Common myeloid progenitor, CD34-positive (primary cell): Measurements from ENCODE around the gene SLC47A2.
"Not testable (repeated sequence)": the region's sequence is repeated elsewhere in the genome, so short reads cannot be mapped to it uniquely, and the experiment has no call there.

Experiments used
- CTCF ChIA-PET: fragments of 350-600 bp; sonication (Branson Sonifier 250); formaldehyde crosslinking; loops from one replicate; lab custom pipeline; 2021; ENCODE audit warnings: antibody characterized with exemption; lab: Charles Lee
- POLR2A ChIA-PET: fragments of 350-600 bp; sonication (Branson Sonifier 250); formaldehyde crosslinking; loops from one replicate; lab custom pipeline; 2021; ENCODE audit warnings: antibody characterized with exemption; lab: Charles Lee
- DNase-seq, 3 donors: peaks; one replicate each; pipeline versions ENCODE4 v3.0.0 to v3.0.0-alpha.2; 2013
- H3K27ac ChIP-seq, 2 experiments: 1 replicate in 1 of 2; 2 replicates in 1 of 2; pipeline ENCODE4 v1.7.0; 2013; ENCODE audit warnings: inconsistent platforms in 2 of 2, low read length in 2 of 2, mild to moderate bottlenecking in 2 of 2, low read depth in 1 of 2, moderate library complexity in 1 of 2; ENCODE audit not compliant: severe bottlenecking in 2 of 2, insufficient read depth in 1 of 2, poor library complexity in 1 of 2
- H3K27me3 ChIP-seq, 5 experiments: replicated peaks in 2 of 5; 1 replicate in 3 of 5; 2 replicates in 2 of 5; pipeline versions ENCODE4 v1.6.1 to v1.7.0; 2013; ENCODE audit warnings: low read length in 4 of 5, mild to moderate bottlenecking in 2 of 5, moderate library complexity in 2 of 5, inconsistent platforms in 1 of 5; ENCODE audit not compliant: insufficient read depth in 5 of 5, control insufficient read depth in 4 of 5
- H3K36me3 ChIP-seq, 4 experiments: 1 replicate in 2 of 4; 2 replicates in 2 of 4; pipeline versions ENCODE4 v1.6.1 to v1.7.0; 2013; ENCODE audit warnings: low read length in 3 of 4, control low read depth in 1 of 4, mild to moderate bottlenecking in 1 of 4; ENCODE audit not compliant: control insufficient read depth in 4 of 4, insufficient read depth in 4 of 4
- H3K4me1 ChIP-seq, 4 experiments: 1 replicate in 3 of 4; 2 replicates in 1 of 4; pipeline versions ENCODE4 v1.6.1 to v1.7.1; 2013; ENCODE audit warnings: low read length in 3 of 4, mild to moderate bottlenecking in 3 of 4, control low read depth in 1 of 4, inconsistent platforms in 1 of 4, moderate library complexity in 1 of 4; ENCODE audit not compliant: control insufficient read depth in 4 of 4, insufficient read depth in 4 of 4; ENCODE audit errors: control extremely low read depth in 1 of 4
- H3K4me3 ChIP-seq, 7 experiments: 1 replicate in 4 of 7; 2 replicates in 3 of 7; pipeline versions ENCODE4 v1.5.1 to v1.7.0; 2013; ENCODE audit warnings: mild to moderate bottlenecking in 7 of 7, low read length in 6 of 7, moderate library complexity in 6 of 7, inconsistent platforms in 2 of 7, low read depth in 2 of 7, control low read depth in 1 of 7; ENCODE audit not compliant: insufficient read depth in 4 of 7, control insufficient read depth in 1 of 7; ENCODE audit errors: extremely low read depth in 1 of 7
- H3K9me3 ChIP-seq, 5 experiments: 1 replicate in 4 of 5; 2 replicates in 1 of 5; pipeline versions ENCODE4 v1.6.1 to v1.7.1; 2013; ENCODE audit warnings: low read length in 4 of 5, mild to moderate bottlenecking in 2 of 5, inconsistent platforms in 1 of 5, low read depth in 1 of 5, moderate library complexity in 1 of 5; ENCODE audit not compliant: control insufficient read depth in 4 of 5, insufficient read depth in 2 of 5; ENCODE audit errors: control extremely low read depth in 1 of 5
- WGBS: methylation state at CpG from one replicate; pipeline ENCODE4 v1.1.5; 2013; ENCODE audit not compliant: insufficient coverage; 5-methylcytosine and 5-hydroxymethylcytosine counted together

SLC47A2 gene

DNA sequence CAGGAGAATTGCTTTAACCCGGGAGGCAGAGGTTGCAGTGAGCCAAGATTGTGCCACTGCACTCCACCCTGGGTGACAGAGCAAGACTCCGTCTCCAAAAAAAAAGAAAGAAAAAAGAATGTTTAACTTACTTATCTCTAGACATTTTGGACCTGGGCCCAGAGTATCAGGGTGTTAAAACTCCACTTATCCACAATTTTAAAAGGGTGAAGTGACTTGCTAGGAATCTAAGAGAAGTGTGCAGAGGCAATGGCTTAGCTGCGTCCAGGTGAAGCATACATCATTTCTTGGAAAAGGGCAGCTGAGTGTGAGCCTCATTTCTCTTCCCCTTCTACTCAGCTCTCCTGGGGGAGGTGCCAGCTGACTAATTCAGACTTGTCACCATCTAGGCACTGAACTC is 42.8 kb downstream of the SLC47A2 start:
- H3K4me3 ChIP-seq = no peak overlapping the region
- H3K9me3 ChIP-seq = no peaks in the 10 kb centered on the region
- no peaks in the 10 kb centered on the region for H3K27me3 ChIP-seq
- POLR2A ChIA-PET = no interaction called here
- WGBS = no CpG with 5 or more reads among the region's 3 CpGs
- no peak for DNase-seq
- CTCF ChIA-PET = no interaction called here
- peaks cover 4 to 27% (median 9%) of the 10 kb centered on the region in 4 experiments for H3K36me3 ChIP-seq
- no peak overlapping the region for H3K27ac ChIP-seq
- no peaks in the 10 kb centered on the region for H3K4me1 ChIP-seq

GRCh38 chr17:19672009-19672750 is 44.2 kb downstream of the SLC47A2 start:
- no peaks in the 10 kb centered on the region for H3K9me3 ChIP-seq
- WGBS = 89% methylated on average over 4 of the region's 5 CpGs
- DNase-seq = peak in 1 of 3 donors; percentile 2
- H3K27me3 ChIP-seq = no peaks in the 10 kb centered on the region
- CTCF ChIA-PET = interaction anchor here (0.8 kb wide), 1 partner anchor 46 kb away, joined by 3 read pairs; no protein-coding TSS in a partner anchor
- no peaks in the 10 kb centered on the region for H3K4me1 ChIP-seq
- H3K4me3 ChIP-seq = no peak overlapping the region
- no peak overlapping the region for H3K27ac ChIP-seq
- POLR2A ChIA-PET = interaction anchor here (0.5 to 1.2 kb wide), 2 partner anchors 24 to 190 kb away, joined by 4 read pairs; no protein-coding TSS in a partner anchor
- H3K36me3 ChIP-seq = peaks cover 4 to 29% (median 9%) of the 10 kb centered on the region in 4 experiments

DNA sequence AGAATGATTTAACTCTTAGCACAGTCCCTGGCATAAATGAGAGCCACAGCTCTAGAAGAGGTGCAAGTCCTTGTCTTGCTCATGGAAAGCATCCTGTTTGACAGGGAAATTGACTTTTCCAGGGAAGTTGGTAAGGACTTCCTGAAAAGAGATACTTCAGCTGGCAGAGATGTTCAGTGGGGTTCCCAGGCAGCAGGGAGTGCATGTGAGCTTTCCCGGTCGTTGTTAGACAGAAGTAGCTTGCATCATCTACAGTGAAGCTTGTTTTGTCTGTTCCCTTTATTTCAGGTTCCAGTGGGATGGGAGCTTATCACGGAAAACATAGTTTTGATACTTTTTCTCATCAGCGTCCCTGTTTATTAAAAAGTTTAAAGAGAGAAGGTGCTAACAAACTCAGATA is 45.0 kb downstream of the SLC47A2 start:
- H3K27me3 ChIP-seq = no peaks in the 10 kb centered on the region
- CTCF ChIA-PET = interaction anchor here (0.8 kb wide), 1 partner anchor 47 kb away, joined by 3 read pairs; no protein-coding TSS in a partner anchor
- H3K36me3 ChIP-seq = peaks cover 4 to 26% (median 8%) of the 10 kb centered on the region in 4 experiments
- no peaks in the 10 kb centered on the region for H3K9me3 ChIP-seq
- POLR2A ChIA-PET = interaction anchor here (1.2 kb wide), 1 partner anchor 23 kb away, joined by 4 read pairs; no protein-coding TSS in a partner anchor
- WGBS = 100% methylated on average over 4 of the region's 4 CpGs
- no peak overlapping the region for H3K27ac ChIP-seq
- no peaks in the 10 kb centered on the region for H3K4me1 ChIP-seq
- no peak overlapping the region for H3K4me3 ChIP-seq
- DNase-seq = no peak

DNA sequence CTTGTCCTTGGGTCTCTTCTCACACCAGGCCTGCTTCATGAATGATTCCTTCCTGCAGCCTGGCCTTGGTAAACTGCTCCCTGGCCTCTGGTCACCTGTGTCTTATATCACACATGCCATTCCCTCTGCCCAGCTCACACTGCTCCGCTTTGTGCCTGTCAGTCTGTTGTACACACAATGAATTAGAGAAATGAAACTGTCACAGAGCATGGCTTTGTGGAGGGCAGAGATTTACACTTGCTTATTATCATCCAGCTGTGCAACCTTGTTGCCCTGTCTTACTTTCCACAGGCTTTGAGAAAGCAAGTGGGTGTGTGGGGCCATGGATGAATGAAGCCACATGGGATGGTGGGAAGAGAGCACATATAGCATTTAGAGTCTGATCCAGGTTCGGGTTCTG is 45.5 kb downstream of the SLC47A2 start:
- Histone ChIP-seq H3K36me3 (peaks cover 4 to 29% (median 10%) of the 10 kb centered on the region in 4 experiments), H3K9me3 (no peaks in the 10 kb centered on the region), H3K4me3 (no peak overlapping the region), H3K27ac (no peak overlapping the region), H3K27me3 (no peaks in the 10 kb centered on the region), H3K4me1 (no peaks in the 10 kb centered on the region)
- 83% methylated on average over 1 of the region's 2 CpGs for WGBS
- POLR2A ChIA-PET = interaction anchor here (0.7 kb wide), 1 partner anchor 22 kb away, joined by 3 read pairs; the partner anchor contains the start of gene ALDH3A2
- DNase-seq = no peak
- CTCF ChIA-PET = no interaction called here

GRCh38 chr17:19669680-19670079 is 46.7 kb downstream of the SLC47A2 start:
- not testable (repeated sequence) for H3K9me3 ChIP-seq, DNase-seq, H3K4me3 ChIP-seq, H3K4me1 ChIP-seq, H3K27me3 ChIP-seq, H3K27ac ChIP-seq
- CTCF ChIA-PET = interaction anchor here (0.6 to 1.5 kb wide), 2 partner anchors 8 to 21 kb away, joined by 3 to 4 read pairs; partner anchors contain the start of gene ALDH3A2
- POLR2A ChIA-PET = interaction anchor here (0.6 kb wide), 1 partner anchor 148 kb away, joined by 3 read pairs; no protein-coding TSS in a partner anchor
- 82% methylated on average over 4 of the region's 7 CpGs for WGBS
- H3K36me3 ChIP-seq = peaks cover 6 to 33% (median 14%) of the 10 kb centered on the region in 4 experiments

DNA sequence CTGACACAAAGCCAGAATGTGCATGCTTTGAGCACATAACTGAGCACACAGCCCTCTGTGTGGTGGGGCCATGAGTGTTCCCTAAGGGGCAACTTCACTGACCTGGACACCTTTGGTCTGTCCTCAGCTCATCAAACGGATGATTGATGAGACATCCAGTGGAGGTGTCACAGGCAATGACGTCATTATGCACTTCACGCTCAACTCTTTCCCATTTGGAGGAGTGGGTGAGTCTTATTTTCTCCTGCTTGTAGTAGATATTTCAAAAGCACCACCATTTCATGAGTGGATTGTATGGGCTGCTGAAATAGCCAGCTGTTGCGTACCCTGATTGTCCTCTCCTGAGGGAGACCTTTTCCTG is 51.6 kb downstream of the SLC47A2 start:
- Histone ChIP-seq H3K4me3 (no peak overlapping the region), H3K36me3 (peaks cover 10 to 52% (median 14%) of the 10 kb centered on the region in 4 experiments), H3K4me1 (no peaks in the 10 kb centered on the region), H3K27ac (no peak overlapping the region), H3K9me3 (no peaks in the 10 kb centered on the region), H3K27me3 (no peaks in the 10 kb centered on the region)
- POLR2A ChIA-PET = interaction anchor here (0.7 to 1.0 kb wide), 2 partner anchors 23 to 45 kb away, joined by 4 read pairs; no protein-coding TSS in a partner anchor
- CTCF ChIA-PET = no interaction called here
- DNase-seq = no peak
- 100% methylated on average over 4 of the region's 4 CpGs for WGBS
